Peyer's patch (tissue), 4 donors: ENCODE data around the gene SYPL1.

Source experiments
- CTCF ChIP-seq, 6 experiments: fragments of 450-650 bp in 4 of 6; fragments of 200-600 bp in 2 of 6; sonication (generic) in 1 of 6; IDR thresholded peaks; one replicate each; pipeline ENCODE4 v1.5.1; 2017 to 2019; ENCODE audit warnings: antibody characterized with exemption in 6 of 6, mild to moderate bottlenecking in 3 of 6, moderate library complexity in 1 of 6
- POLR2A ChIP-seq, 2 donors: fragments of 450-650 bp; IDR thresholded peaks; one replicate each; pipeline ENCODE4 v1.5.1; 2017; ENCODE audit warnings: antibody characterized with exemption in 2 of 2, mild to moderate bottlenecking in 2 of 2, moderate library complexity in 2 of 2

GRCh38 chr7:106098889-106099288 lies 13.2 kb downstream of the SYPL1 start:
- TF ChIP-seq CTCF (IDR thresholded peaks at IDR 0.05) = no peak
- TF ChIP-seq POLR2A (IDR thresholded peaks at IDR 0.05) = no peak
